G401 (cell line): ENCODE results near the gene GORASP1. TPM values are rescaled to one million over a fixed set of nuclear protein-coding genes. Genes with fewer than 3 reads are reported as not detected.
A peak's percentile ranks its signal among the peaks of the same experiment; 100 is the strongest.

ENCODE experiments used
- DNase-seq: peaks from one replicate; pipeline ENCODE4 v3.0.0-alpha.2; 2015; ENCODE audit warnings: low spot score
- in situ Hi-C: cut with HindIII; loops from 2 replicates; pipeline ENCODE4 v1.10.0; 2016; ENCODE audit warnings: low sequenced_read_pairs, mixed read lengths
- total RNA-seq: library from RNA; depleted of rRNA; stranded (reverse); fragments of >200 nt; shearing (Covaris generic); gene quantifications from 2 replicates; pipeline ENCODE4 v1.2.3, GENCODE V29; 2014

Gene GORASP1
- total RNA-seq, 1 experiment from 2014 or later = 37.3 TPM

DNA sequence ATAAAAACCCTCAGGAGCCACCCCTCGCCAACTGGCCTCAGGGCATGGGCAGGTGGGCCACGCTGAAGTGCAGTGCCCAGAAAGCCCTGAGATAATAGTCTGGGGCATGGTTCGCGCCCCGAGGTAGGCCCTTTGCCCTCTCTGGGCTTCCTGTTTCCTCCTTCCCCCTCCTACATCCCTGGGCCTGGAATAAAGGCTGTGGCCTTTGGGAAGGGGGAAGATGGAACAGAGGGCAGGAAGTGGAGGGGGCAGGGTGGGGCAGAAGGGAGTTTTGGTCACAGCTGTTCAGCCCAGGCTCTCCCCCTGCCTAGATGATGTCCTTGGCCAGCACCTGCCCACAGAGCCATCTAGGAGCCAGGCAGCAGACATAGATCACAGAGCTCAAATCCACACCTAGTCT is 34.6 kb upstream of the GORASP1 start:
- in situ Hi-C loops = no loop called here
- no peak for DNase-seq

DNA sequence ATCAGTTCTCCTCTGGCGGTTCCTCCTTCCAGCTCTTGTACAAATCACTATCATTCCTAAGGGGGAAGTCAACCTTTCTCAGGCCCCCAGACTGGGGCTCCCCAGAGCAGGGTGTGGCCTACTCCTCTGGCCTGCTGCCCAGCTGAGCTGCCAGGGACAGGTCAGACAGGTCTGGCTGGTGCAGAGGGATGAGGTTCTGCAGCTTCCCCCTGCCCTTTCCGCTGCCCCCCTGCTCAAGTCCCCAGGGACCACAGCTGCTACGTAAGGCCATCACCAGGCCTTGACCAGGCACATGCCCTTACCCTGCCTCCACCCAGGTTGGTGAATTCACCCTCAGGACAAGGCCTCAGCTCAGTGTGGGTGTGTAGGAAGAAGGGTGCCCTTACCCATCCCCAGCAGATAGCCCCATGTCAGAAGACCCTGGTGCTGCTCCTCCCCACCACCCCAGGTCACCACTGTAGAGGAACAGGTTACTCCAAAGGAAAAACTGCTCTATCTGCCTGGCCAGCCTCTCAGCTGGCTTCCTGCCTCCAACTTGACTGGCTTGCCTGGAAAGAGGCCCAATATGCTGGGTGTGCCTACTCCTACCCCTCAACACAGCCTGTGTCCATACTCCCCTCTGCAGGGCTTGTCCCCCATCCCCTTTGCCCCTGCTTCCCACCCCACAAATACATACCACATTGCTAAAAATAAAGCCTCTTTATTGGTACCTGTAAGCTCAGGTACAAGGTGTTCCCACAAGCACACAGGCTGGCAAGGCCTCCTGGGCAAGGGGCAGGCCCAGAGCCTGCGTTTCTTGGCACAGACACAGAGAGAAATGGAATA is 34.0 kb upstream of the GORASP1 start:
- in situ Hi-C loops = no loop called here
- peak; percentile 36 for DNase-seq

DNA sequence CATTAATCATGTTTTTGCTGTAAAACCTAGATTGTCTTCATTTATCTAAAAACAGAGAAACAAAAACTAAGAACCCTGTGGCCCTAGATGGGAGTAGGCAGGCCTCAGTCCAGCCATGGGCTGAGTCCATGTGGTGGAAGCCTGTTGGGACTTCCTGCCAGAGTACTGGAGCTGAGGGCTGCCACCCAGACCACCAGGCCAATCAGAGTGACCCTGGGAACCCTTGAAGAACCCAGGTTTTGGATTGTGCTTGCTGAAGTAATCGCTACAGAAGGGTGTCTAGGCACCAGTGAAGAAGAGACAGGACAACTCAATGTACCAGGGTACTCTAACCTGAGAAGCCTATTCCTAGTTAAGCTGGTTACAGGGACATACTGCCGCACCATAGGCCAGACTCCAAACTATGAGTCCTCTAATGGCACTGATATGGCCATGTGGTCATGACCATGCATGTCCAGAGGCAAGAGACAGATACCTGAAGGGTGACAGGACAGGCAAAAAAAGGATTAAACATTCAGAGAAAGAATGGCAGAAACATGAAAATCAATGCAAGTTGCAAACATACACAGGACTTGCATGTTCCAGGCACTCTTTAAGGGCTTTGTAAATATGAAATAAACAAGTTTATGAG is 33.0 kb upstream of the GORASP1 start:
- no peak for DNase-seq
- in situ Hi-C loops = no loop called here

DNA sequence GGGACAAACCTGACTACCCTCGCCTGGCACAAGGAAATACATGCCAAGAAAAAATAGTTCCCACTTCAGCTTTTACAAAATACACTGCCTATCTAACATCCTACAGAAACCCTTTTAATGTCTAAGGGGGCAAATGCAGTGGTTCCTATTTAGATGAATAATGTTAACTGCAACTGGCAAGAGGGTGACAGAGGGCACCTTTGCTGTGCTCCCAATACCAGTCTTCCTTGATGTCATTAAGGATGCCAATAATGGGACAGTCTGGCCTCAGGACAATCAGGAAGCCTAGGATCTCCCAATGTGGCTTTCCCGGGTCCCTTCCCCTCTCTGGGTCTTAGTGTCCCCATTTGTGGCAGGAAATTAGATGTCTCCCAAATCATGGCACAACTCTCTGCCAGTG is 32.0 kb upstream of the GORASP1 start:
- in situ Hi-C loops = no loop called here

DNA sequence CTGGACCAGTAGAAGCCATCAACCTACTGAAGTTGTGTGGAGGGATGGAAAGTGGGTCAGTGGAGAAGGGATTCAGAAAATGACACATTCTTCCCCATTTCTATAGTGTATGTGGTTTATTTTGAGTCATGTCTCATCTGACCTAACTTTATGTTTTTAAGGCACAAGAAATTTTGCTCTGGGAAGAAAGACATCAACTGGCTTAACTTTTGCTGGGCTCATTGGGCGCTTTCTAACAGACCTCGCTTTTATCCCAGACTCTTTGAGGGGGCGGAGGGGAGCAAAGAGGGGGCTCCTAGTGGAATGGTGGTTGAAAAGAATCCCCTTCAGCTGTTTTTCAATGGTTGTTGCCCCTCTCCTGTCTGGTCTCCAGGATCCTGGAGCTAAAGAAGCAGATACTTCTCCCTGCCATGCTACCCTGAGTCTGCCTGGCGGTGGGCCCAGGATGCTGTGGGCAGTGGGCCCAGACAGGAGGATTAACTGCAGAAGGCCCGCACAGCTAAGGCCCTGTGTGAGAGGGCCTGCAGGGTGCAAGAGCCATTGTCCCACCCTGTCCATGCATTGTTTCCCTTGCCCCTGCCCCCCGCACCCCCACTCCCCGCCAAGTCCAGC is 31.5 kb upstream of the GORASP1 start:
- in situ Hi-C loops = no loop called here
- DNase-seq = peak; percentile 91

More for the DNA sequence above, 32.0 kb upstream of the GORASP1 start:
- DNase-seq = no peak

DNA sequence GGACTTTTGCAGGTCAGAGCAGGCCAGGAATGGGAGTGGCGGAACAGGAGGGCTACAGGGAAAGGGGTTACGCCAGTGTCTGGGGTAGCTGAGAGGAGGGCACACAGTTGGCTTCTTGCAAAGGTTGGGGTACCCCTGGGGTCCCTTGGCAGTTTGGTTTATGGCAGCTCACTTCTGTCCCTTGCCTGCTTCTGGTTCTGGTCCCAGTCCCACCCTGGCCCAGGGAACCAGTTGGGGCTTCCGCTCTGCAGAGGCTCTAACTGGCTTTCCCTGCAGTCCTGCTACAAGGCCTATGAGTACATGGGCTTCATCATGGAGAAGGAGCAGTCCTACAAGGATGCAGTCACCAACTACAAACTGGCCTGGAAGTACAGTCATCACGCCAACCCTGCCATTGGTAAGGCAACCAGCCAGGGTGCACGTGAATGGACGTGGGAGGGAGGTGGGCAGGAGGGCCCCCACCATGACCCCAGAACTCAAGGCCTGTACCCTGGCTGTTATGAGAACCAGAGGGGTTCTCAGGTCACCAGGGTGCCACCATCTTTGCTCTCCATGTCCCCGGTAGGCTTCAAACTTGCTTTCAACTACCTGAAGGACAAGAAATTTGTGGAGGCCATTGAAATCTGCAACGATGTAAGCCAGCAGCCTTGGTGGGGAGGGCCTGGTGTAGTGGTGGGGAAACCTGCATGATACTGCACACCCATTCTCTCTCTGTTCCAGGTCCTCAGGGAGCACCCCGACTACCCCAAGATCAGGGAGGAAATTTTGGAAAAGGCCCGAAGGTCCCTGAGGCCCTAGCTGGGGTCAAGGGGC is 30.8 kb upstream of the GORASP1 start:
- DNase-seq = no peak
- in situ Hi-C loops = no loop called here

DNA sequence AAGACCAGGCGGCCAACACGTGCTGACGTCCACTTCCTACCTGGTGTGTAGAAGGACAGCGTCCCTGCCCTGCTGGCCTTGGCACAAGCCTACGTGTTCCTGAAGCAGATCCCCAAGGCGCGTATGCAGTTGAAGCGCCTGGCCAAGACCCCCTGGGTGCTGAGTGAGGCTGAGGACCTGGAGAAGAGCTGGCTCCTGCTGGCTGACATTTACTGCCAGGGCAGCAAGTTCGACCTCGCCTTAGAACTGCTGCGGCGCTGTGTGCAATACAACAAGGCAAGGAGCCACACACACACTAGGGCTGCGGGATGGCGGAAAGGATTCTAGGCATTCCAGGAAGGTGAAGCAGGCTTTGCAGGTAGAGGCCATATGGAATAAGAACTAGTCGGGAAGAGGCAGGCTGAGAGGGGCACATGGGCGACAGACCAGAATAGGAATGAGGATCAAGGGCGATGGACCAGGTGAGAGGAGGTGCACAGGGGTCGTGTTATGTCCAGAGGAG is 30.1 kb upstream of the GORASP1 start:
- in situ Hi-C loops = no loop called here

DNA sequence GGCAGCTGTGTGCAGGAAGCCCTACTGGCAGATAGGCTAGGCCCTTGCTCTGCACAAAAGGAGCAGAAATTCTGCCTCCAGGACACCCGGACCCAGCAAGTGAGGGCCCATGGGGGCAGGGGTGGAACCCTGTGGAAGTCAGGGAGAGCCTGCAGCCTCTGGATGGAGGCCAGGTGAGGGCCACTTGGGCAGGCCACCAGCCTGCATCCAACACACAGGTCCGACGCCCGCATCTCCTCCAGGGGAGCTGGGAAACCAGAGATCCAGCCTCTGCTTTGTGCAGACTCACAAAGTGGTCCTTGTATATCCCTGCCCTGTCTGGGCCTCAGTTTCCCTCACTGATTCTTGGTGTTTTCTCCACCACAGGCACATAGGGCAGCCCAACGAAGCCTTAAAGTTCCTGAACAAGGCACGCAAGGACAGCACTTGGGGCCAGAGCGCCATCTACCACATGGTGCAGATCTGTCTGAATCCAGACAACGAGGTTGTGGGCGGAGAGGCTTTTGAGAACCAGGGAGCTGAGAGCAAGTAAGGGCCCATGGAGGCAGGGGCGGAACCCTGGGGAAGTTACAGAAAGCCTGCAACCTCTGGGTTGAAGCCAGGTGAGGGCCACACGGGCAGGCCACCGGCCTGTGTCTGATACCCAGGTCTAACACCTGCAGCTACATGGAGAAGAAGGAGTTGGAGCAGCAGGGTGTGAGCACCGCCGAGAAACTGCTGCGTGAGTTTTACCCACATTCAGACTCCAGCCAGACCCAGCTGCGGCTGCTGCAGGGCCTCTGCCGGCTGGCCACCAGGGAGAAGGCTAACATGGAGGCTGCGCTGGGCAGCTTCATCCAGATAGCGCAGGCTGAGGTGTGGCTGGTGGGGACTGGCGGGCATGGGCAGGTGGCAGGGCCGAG is 29.4 kb upstream of the GORASP1 start:
- in situ Hi-C loops = no loop called here
- DNase-seq = no peak

More for the DNA sequence above, 30.1 kb upstream of the GORASP1 start:
- DNase-seq = no peak

DNA sequence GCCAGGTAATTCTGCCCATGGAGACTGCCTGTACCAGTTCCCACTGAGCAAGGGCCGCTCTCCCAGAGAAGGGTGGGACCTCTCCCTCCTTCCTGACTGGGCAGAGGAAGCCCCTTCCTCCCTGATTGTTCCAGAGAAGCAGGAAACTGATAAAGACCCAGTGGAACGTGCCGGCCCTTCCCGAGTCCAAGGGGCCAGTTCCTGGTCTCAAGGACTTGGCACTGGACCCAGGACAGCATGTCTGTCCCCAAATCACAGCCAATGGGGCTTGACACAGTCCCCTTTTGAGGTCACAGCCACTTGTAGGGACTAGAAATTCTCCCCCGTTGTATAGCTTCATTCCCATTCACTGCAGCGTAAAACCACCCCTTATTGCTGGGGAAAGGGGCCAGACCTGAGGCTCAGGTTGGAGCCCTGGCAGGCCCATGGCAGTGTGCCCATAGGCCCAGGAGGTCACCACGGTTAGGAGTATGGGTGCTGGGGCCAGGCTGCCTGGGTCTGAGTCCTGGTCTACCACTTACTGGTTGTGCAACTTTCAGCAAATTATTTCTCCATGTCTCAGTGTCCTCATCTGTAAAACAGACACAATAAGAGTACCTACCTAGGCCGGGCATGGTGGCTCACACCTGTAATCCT is 27.9 kb upstream of the GORASP1 start:
- in situ Hi-C loops = no loop called here
- DNase-seq = no peak

DNA sequence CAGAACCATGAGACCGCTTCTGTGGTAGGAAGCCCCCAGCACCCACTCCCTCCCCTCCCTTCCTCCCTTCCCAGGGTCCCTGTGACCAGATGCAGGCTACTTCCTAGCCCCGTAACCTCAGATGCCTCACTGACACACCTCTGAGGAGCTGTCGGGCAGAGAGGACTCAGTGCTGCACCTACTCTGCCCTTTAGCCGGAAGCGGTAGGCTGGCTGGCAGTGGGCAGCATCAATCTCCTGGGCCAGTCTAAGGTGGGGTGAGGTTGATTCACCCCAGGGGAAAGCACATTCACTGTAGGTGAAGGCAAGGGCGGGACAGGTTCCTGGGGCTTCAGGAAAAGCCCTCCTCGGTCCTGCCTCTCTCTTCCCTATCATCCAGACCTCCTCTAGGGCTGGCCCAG is 26.9 kb upstream of the GORASP1 start:
- no peak for DNase-seq
- in situ Hi-C loops = no loop called here

DNA sequence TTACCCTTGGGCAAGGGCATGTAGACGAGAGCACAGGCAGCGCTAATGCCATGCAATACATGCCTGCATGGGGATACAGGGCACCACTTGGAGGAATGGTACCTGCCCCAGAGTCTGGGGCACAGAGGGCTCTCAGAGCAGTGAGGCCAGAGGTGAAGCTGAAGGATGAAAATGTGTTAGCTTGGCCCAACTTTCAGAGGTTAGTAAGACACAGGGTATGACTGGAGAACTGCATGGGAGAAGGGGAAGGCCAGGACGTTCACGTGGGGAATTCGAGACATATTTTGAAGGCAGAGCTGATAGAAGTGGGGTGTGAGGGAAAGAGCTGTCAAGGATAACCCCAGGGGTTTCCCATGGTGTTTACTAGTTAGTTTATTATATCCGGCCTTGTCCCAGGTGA is 26.4 kb upstream of the GORASP1 start:
- in situ Hi-C loops = no loop called here

DNA sequence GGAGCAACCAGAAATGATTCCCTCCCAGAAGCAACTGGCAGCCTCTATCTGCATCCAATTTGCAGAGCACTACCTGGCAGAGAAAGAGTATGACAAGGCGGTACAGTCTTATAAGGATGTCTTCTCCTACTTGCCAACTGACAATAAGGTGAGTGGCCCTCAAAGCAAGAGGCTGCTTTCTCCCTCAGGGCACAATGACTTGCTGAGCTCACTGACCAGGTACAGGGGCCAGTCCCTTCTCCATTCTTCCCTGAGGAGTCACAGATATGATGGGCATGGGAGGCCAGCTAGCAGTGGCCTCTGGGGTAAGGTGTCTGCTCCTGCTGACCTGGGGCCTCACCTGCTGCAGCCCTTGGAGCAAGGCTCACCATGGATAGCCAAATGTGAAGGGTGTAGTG is 25.7 kb upstream of the GORASP1 start:
- in situ Hi-C loops = no loop called here
- no peak for DNase-seq

More for the DNA sequence above, 26.4 kb upstream of the GORASP1 start:
- DNase-seq = no peak

DNA sequence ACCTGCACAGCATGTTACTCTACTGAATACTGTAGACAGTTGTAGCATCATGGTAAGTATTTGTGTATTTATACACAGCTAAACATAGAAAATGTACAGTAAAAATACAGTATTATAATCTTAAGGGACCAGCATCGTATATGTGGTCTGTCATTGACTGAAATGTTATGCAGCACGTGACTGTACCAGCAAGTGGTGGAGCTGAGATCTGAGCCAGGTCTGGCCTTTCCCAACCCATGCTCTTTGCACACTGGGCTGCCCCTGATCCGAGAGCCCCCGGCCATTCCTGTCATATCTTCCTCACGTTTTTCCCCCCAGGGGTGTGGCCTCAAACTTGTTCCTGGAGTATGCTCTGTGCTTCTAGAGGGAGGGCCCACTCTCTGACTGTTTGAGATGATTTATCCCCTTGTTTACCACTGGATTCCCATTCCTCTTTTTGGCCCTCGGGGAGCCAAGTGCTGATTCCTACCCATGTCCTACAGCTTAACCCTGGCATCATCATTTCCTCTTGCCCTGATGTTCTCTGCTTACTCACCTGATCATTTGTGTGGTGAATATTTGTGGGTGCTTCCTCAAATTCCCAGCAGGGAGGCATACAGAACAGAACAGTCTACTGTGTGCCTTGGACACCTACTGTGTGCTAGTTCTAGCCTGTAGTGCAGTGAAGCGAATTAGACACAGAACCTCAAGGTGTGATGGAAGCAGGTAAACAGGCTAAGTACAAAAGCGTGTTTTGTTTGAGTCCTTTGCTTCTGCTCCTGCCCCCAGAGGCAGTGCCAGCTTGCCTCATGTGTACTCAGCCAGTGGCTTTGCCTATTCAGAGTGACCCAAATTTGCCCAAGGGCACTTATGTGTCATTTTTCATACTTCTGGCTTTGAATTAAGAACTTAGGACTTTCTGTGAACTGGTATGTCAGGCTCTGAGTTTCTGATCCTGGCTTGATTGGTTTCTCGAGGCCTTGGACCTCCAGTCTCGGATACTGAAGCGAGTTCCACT is 25.0 kb upstream of the GORASP1 start:
- in situ Hi-C loops = no loop called here
- no peak for DNase-seq

DNA sequence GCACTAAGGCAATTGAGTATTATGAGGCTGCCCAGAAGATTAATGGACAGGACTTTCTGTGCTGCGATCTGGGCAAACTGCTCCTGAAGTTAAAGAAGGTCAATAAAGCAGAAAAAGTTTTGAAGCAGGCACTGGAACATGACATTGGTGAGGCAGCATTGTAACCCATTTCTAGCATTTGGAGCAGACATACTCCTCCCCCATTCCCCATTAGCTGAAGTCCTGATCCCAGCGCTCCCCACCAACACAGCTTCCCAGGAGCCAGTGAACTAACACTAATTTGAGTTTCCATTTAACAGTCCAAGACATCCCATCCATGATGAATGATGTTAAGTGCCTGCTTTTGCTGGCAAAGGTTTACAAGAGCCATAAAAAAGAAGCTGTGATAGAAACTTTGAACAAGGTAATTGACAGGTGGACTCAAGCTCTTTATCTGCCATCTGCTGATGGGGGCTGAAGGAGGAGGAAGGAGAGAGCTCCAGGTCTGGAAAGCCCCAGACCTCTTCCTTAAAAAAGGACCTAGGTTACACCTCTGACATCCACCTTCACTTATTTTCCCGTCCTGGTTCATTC is 23.4 kb upstream of the GORASP1 start:
- in situ Hi-C loops = no loop called here
- no peak for DNase-seq

DNA sequence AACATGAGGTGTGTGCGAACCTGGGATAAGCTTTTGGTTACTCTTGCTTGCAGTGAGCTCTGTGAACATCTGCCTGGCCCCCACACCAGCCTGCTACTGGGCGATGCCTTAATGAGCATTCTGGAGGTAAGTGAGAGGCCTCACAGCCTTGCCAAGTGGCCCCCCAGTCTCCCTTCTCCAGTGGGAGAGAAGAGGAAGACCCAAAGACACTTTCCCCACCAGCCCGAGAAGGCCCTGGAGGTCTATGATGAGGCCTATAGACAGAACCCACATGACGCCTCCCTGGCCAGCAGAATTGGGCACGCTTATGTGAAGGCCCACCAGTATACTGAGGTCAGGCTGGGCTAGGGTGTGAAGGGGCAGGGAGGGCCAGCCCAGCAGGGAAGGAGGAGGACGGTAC is 22.6 kb upstream of the GORASP1 start:
- in situ Hi-C loops = no loop called here
- DNase-seq = no peak

DNA sequence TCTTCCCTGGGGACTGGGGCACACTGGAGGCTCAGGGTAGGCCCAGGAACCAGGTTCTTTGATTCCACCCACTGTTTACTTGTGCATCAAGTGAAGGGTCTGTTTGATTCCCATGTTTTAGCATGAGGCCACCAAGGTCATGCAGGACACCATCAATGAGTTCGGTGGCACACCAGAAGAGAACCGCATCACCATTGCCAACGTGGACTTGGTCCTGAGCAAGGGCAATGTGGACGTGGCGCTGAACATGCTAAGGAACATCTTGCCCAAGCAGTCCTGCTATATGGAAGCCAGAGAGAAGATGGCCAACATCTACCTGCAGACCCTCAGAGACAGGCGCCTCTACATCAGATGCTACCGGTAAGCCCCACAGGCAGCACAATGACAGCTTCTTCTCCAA is 21.5 kb upstream of the GORASP1 start:
- DNase-seq = no peak
- in situ Hi-C loops = no loop called here

DNA sequence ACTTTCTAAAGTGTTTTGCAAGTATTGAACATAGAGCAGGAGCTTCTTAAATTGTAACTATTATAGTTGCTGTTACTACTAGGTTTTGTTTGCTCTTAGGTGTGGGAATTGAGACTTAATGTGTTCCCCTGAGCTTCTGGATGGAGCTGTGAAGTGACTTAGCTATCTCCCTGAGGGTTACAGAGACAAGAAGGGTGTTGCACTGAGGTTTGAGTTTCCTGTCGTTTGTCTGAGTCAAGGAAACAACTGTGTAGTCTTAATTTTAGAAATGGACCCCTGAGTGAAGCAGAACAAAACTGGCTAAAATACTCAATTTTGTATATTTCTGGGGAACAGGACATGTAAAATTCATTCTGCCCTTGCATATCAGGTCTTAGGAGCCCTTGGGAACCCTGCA is 20.5 kb upstream of the GORASP1 start:
- DNase-seq = no peak
- in situ Hi-C loops = no loop called here
